ENCODE data around the gene PSAP.

Gene PSAP

GRCh38 chr10:71893920-71894319 is 42.9 kb upstream of the PSAP start:
- Histone ChIP-seq H3K9ac (ENCODE audit: low read length) (no peak overlapping the region), H3K4me3 (ENCODE audit: low read length) (no peak overlapping the region), H3K4me1 (ENCODE audit: low read length) (peaks cover 13% of the 10 kb centered on the region; the same call in 1 of the 2 replicates)

GRCh38 chr10:71893258-71893815 is 42.3 kb upstream of the PSAP start:
- no peak overlapping the region for H3K9ac ChIP-seq (ENCODE audit: low read length)
- DNase-seq = no peak

More at GRCh38 chr10:71893920-71894319, 42.9 kb upstream of the PSAP start:
- no peaks in the 10 kb centered on the region for H3K79me2 ChIP-seq (ENCODE audit: low read length)
- H3K27me3 ChIP-seq (replicated peaks; ENCODE audit: insufficient read depth, low read length) = no peaks in the 10 kb centered on the region
- H3F3A ChIP-seq (ENCODE audit: insufficient read depth, low read length) = peaks cover 4% of the 10 kb centered on the region; the same call in 1 of the 2 replicates
- no peak overlapping the region for H3K4me2 ChIP-seq (ENCODE audit: low read depth, low read length)
- TF ChIP-seq EZH2 (optimal IDR thresholded peaks at IDR 0.05; ENCODE audit: low read depth, low read length) = no peak
- TF ChIP-seq EZH2phosphoT487 (IDR thresholded peaks at IDR 0.05; ENCODE audit: low read length) = no peak
- no peak for TF ChIP-seq CTCF (IDR thresholded peaks at IDR 0.05; ENCODE audit: low read length)
- no peaks in the 10 kb centered on the region for H3K36me3 ChIP-seq (replicated peaks; ENCODE audit: insufficient read depth, low read length)
- H2AFZ ChIP-seq (ENCODE audit: low read length) = no peak overlapping the region
- no peaks in the 10 kb centered on the region for H3K9me2 ChIP-seq (replicated peaks; ENCODE audit: insufficient read depth, low read length)
- no peaks in the 10 kb centered on the region for H4K20me1 ChIP-seq (ENCODE audit: insufficient read depth, low read length)
- H3K27ac ChIP-seq (ENCODE audit: low read length) = no peak overlapping the region
- DNase-seq = no peak
- H3K9me3 ChIP-seq (replicated peaks; ENCODE audit: insufficient read depth, low read length) = no peaks in the 10 kb centered on the region

GRCh38 chr10:71891437-71891836 is 40.4 kb upstream of the PSAP start:
- no peak overlapping the region for H3K9ac ChIP-seq (ENCODE audit: low read length)

More at GRCh38 chr10:71893258-71893815, 42.3 kb upstream of the PSAP start:
- Histone ChIP-seq H3K4me2 (ENCODE audit: low read depth, low read length) (no peak overlapping the region), H3K9me3 (replicated peaks; ENCODE audit: insufficient read depth, low read length) (no peaks in the 10 kb centered on the region), H4K20me1 (ENCODE audit: insufficient read depth, low read length) (no peaks in the 10 kb centered on the region), H3K27me3 (replicated peaks; ENCODE audit: insufficient read depth, low read length) (no peaks in the 10 kb centered on the region), H3K79me2 (ENCODE audit: low read length) (no peaks in the 10 kb centered on the region), H3F3A (ENCODE audit: insufficient read depth, low read length) (peaks cover 9% of the 10 kb centered on the region), H3K36me3 (replicated peaks; ENCODE audit: insufficient read depth, low read length) (no peaks in the 10 kb centered on the region), H3K4me1 (ENCODE audit: low read length) (peaks cover 15% of the 10 kb centered on the region; the same call in 1 of the 2 replicates), H3K4me3 (ENCODE audit: low read length) (no peak overlapping the region), H3K27ac (ENCODE audit: low read length) (no peak overlapping the region), H2AFZ (ENCODE audit: low read length) (no peak overlapping the region), H3K9me2 (replicated peaks; ENCODE audit: insufficient read depth, low read length) (no peaks in the 10 kb centered on the region)
- TF ChIP-seq EZH2 (optimal IDR thresholded peaks at IDR 0.05; ENCODE audit: low read depth, low read length) = no peak

More at GRCh38 chr10:71891437-71891836, 40.4 kb upstream of the PSAP start:
- Histone ChIP-seq H3F3A (ENCODE audit: insufficient read depth, low read length) (peaks cover 14% of the 10 kb centered on the region), H3K27me3 (replicated peaks; ENCODE audit: insufficient read depth, low read length) (no peaks in the 10 kb centered on the region), H4K20me1 (ENCODE audit: insufficient read depth, low read length) (no peaks in the 10 kb centered on the region), H3K9me3 (replicated peaks; ENCODE audit: insufficient read depth, low read length) (no peaks in the 10 kb centered on the region), H3K4me1 (ENCODE audit: low read length) (peaks cover 9% of the 10 kb centered on the region; the same call in 1 of the 2 replicates), H2AFZ (ENCODE audit: low read length) (no peak overlapping the region), H3K36me3 (replicated peaks; ENCODE audit: insufficient read depth, low read length) (no peaks in the 10 kb centered on the region), H3K4me3 (ENCODE audit: low read length) (no peak overlapping the region), H3K79me2 (ENCODE audit: low read length) (no peaks in the 10 kb centered on the region), H3K4me2 (ENCODE audit: low read depth, low read length) (no peak overlapping the region), H3K9me2 (replicated peaks; ENCODE audit: insufficient read depth, low read length) (no peaks in the 10 kb centered on the region), H3K27ac (ENCODE audit: low read length) (no peak overlapping the region)
- TF ChIP-seq EZH2phosphoT487 (IDR thresholded peaks at IDR 0.05; ENCODE audit: low read length) = no peak
- TF ChIP-seq EZH2 (optimal IDR thresholded peaks at IDR 0.05; ENCODE audit: low read depth, low read length) = no peak
- no peak for TF ChIP-seq CTCF (IDR thresholded peaks at IDR 0.05; ENCODE audit: low read length)
- DNase-seq = no peak

All from MM.1S (cell line).